ENCODE data around the gene RBM39. TPM values are rescaled to one million over a fixed set of nuclear protein-coding genes. Genes with fewer than 3 reads are reported as not detected.

The RBM39 gene
- total and polyA plus RNA-seq, 9 of the 15 experiments (the other 6 are each of a cell fraction or from before 2014, with no cell fraction given), result 143 to 319 (median 228) TPM

DNA sequence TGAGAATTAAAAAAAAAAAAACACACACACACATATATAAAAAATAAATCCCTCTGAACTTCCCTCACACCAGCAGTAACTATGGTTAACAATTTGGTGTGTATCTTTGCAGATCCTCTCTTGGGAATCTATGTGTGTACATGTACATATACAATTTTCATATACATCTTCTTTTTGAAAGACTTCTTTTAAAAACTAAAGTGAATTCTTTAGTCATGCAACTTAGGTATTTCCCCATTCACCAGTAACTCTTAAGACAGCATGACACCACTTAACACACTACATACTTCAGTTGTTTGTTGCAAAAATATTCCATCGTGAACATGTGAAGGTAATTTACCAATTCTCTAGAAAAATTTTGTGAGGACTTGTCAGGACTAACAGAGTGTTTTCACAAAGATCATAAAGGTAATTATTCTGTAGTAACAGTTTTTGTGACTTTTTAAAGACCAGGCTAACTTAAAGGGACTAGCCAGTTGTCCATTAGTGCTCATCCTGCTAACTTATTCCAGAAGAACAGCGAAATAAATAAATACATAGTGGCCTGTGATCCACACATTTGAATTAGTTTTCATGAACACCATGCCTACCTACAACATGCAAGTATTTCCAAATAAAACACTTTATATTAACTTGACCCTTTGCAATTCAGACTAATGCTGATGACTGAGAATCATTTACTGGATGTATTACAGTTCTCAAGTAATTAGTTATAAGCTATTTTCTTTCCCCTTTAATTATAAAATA lies 12.1 kb downstream of the RBM39 start (continued):
- TF ChIP-seq, protein P1, sequence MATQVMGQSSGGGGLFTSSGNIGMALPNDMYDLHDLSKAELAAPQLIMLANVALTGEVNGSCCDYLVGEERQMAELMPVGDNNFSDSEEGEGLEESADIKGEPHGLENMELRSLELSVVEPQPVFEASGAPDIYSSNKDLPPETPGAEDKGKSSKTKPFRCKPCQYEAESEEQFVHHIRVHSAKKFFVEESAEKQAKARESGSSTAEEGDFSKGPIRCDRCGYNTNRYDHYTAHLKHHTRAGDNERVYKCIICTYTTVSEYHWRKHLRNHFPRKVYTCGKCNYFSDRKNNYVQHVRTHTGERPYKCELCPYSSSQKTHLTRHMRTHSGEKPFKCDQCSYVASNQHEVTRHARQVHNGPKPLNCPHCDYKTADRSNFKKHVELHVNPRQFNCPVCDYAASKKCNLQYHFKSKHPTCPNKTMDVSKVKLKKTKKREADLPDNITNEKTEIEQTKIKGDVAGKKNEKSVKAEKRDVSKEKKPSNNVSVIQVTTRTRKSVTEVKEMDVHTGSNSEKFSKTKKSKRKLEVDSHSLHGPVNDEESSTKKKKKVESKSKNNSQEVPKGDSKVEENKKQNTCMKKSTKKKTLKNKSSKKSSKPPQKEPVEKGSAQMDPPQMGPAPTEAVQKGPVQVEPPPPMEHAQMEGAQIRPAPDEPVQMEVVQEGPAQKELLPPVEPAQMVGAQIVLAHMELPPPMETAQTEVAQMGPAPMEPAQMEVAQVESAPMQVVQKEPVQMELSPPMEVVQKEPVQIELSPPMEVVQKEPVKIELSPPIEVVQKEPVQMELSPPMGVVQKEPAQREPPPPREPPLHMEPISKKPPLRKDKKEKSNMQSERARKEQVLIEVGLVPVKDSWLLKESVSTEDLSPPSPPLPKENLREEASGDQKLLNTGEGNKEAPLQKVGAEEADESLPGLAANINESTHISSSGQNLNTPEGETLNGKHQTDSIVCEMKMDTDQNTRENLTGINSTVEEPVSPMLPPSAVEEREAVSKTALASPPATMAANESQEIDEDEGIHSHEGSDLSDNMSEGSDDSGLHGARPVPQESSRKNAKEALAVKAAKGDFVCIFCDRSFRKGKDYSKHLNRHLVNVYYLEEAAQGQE (IDR thresholded peaks at IDR 0.05; ENCODE audit: borderline replicate concordance), result no peak
- TF ChIP-seq, protein P1 (CRISPR knock-in tag; IDR thresholded peaks at IDR 0.05; ENCODE audit: low read depth), result no peak
- TF ChIP-seq ZNF124 (CRISPR knock-in tag; IDR thresholded peaks at IDR 0.05), result no peak
- no peak for TF ChIP-seq ARID2 (IDR thresholded peaks at IDR 0.05)
- TF ChIP-seq RBFOX2 (IDR thresholded peaks at IDR 0.05; ENCODE audit: low read depth, low read length), result peak; percentile 30
- TF ChIP-seq, protein P2, sequence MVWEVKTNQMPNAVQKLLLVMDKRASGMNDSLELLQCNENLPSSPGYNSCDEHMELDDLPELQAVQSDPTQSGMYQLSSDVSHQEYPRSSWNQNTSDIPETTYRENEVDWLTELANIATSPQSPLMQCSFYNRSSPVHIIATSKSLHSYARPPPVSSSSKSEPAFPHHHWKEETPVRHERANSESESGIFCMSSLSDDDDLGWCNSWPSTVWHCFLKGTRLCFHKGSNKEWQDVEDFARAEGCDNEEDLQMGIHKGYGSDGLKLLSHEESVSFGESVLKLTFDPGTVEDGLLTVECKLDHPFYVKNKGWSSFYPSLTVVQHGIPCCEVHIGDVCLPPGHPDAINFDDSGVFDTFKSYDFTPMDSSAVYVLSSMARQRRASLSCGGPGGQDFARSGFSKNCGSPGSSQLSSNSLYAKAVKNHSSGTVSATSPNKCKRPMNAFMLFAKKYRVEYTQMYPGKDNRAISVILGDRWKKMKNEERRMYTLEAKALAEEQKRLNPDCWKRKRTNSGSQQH (CRISPR knock-in tag; IDR thresholded peaks at IDR 0.05), result no peak
- TF ChIP-seq POLR2H (tag; IDR thresholded peaks at IDR 0.05; ENCODE audit: low read depth), result 0 out of 2 replicates have a peak, but pooled peaks have one; percentile 3
- no peak for TF ChIP-seq NR4A1 (CRISPR knock-in tag; IDR thresholded peaks at IDR 0.05)
- TF ChIP-seq NR4A1 (tag; IDR thresholded peaks at IDR 0.05), result no peak
- TF ChIP-seq ETV5 (CRISPR knock-in tag; IDR thresholded peaks at IDR 0.05; ENCODE audit: low read depth), result no peak
- no peak for TF ChIP-seq ZNF717 (CRISPR knock-in tag; IDR thresholded peaks at IDR 0.05)
- TF ChIP-seq MBD2 (IDR thresholded peaks at IDR 0.05; ENCODE audit: borderline replicate concordance, low read depth), result no peak
- no peak for TF ChIP-seq FOXJ2 (tag; IDR thresholded peaks at IDR 0.05)
